ENCODE measurements around the gene STIP1.

GRCh38 chr11:64244107-64244506, 58.1 kb downstream of the STIP1 start:
- TF ChIP-seq CTCF (IDR thresholded peaks at IDR 0.05) (no peak), EZH2phosphoT487 (IDR thresholded peaks at IDR 0.05) (no peak)
